ENCODE results near the gene TP53I13.

TP53I13 gene

DNA sequence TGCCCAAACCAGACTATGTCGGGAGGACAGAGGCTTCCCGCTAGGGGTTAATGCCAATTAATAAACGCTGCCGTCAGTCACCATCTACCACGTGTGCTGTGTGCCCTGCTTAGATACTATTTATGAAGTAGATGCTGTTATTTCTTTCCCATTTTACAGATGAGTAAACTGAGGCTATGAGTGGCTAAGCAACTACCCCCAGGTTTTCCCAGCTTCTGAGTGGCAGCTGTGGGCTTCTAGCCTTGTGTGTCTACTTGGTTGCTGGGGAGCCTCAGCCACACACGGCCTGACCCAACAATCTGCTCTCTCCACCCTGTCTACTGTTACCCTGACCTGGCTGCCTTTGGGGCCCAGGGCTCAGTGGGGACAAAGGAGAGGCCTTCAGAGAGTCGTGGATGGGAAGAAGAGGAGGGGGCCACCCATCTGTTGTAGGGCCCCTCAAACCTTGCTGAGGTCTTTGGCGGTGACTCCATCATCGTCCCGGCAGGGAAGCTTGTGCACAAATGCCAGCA, 13.8 kb downstream of the TP53I13 start:
- no peak for DNase-seq

DNA sequence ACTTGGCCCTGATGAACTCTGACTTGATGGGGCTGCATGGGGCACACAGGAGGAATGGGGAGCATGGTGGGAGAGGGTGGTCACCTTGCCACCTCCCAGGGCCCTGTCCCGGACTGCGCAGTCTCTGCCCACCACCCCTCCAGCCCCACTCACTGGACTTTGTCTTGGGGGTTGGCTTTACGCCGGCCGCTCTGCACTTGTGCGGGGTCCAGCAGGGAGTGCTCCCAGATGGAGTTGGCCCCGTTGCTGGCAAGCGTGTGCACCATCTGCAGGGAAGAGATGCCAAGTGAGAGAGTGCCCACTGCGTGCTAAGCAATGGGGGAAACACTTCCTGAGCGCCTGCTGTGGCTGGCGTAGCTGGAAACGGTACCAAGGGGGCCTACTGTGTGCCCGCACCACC, 14.3 kb downstream of the TP53I13 start:
- DNase-seq: no peak

GRCh38 chr17:29583324-29584248, 15.1 kb downstream of the TP53I13 start:
- no peak for DNase-seq

GRCh38 chr17:29584452-29585079, 16.1 kb downstream of the TP53I13 start:
- no peak for DNase-seq

DNA sequence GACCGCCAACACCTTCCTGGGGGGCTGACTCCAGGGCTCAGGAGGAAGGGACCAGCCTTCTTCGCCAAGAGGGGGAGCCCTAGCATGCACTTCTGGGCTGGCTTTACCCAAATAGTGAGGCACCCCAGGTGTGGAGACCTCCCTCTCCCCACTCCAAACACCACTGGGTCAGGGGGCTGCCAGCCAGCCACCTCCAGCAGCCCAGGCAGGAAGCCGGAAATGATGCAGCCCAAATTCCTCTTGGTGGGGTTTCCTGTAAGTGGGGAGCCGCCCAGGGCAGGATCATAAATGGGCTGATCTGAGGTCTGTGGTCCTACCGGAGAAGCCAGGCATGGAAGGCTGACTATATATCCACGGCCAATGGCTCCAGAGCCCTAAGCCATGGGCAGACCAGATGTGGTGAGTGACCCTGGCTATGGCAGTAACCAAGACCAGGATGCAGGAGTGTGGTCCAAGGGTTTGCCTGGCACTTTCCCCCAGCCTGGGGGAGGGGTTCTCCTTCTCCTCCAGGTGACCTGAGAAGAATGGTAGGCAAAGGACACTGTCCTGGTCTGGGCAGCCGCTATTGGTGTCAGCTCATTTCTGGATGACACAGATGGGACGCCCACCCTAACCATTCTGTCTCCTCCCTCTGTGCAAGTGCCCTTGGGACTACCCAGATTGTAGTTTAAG, 16.7 kb downstream of the TP53I13 start:
- no peak for DNase-seq

GRCh38 chr17:29586676-29587469, 18.4 kb downstream of the TP53I13 start:
- no peak for DNase-seq

DNA sequence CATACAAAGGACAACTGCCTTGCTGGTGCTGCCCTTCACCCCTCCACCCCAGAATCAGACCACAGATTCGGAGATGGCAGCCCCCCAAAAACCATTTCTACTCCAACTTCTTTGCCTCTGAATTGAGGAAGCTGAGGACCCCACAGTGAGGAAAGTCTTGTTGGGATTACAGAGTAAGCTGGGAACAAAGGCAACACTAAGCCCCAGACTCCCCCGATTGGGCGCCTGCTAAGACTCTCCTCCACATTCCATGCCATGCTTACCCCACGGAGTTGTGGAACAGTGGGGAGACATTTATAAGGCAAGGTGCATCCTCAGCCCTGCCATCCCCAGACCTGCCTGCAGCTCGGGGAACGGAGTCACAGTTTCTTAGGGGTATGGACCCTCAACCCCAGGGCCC, 19.1 kb downstream of the TP53I13 start:
- no peak for DNase-seq

- DNase-seq: no peak
Observed at GRCh38 chr17:29588017-29588561, 19.6 kb downstream of the TP53I13 start.

- no peak for DNase-seq
Observed at GRCh38 chr17:29588562-29589411, 20.3 kb downstream of the TP53I13 start.

DNA sequence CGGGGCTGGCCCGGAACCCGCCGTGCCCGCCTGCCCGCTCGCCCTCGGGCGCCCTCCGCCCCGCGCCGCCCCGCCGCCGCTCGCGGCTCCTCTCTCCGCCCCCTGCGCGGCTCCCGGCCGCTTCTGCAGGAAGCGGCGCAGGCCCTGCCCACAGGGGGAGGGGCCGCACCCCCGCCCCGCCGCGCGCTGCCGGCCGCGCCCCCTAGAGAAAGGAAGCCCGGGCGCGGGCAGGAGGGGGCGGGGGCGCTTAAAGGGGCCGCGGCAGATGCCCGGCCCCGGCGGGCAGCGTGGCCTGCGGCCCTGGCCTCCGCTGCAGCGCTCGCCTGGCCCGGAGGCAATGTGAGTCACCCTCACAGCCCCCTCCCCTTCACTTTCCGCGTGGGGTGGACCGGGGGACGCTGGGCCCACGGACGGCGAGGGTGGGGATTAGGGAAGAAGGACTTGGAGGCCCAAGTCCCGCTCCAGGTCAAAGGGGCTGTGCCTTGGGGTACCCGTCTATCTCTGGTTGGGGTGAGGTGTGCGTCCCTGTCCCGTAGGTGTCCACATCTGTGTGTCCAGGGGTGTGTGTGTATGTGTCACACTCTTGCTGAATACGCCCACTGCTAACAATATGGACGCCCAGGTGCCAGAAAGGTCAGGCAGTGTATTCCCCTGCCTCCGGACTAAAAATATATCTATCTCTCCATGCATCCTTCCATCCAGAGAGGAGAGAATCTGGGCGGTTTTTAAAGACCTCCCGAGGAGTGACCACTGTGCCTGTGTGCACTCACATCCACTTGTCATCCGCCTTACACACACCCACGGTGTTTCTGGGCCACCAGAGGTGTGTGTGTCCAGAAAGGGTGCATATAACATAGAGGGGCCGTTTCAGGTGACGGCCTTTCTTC, 21.3 kb downstream of the TP53I13 start, which contains the start of gene GIT1:
TSS of gene GIT1 (minus strand) at position 125 of the 887 bp plus-strand sequence. CDS start 270 bp downstream, outside the sequence.
- peak; percentile 72 for DNase-seq

DNA sequence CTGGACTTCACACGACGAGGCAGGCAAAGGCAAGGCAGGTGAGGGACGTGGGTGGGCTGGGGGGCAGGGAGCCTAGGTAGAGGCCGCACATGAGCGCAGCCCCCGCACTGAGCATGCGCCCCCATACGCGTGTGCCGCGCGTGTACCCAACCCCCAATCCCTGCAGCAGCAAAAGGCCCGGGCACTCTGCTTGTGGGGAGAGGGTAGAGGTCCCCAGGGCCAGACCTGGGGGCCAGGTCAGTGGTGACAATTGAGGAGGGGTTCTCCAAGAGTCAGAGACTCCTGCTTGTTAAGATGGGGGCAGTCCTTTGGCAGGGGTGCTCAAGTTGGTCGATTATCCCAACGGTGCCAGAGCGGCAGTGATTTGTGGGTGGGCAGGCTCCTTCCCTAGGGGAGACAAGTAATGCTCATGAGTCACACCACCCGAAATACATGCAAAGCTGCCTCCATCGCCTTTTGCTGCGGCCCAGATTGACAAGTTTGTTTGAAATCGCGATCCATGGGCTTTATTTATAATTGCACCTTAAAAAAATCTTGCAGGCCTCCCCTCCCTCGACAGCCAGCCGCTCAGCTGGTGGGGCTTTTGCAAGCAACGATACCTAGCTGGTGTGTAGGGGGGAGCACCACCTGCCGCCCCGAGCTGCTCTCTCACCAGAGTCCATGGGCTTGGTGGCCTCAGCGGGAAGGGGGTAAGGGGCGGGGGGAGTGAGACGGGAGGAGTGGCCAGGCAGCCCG, 22.1 kb downstream of the TP53I13 start:
- no peak for DNase-seq

DNA sequence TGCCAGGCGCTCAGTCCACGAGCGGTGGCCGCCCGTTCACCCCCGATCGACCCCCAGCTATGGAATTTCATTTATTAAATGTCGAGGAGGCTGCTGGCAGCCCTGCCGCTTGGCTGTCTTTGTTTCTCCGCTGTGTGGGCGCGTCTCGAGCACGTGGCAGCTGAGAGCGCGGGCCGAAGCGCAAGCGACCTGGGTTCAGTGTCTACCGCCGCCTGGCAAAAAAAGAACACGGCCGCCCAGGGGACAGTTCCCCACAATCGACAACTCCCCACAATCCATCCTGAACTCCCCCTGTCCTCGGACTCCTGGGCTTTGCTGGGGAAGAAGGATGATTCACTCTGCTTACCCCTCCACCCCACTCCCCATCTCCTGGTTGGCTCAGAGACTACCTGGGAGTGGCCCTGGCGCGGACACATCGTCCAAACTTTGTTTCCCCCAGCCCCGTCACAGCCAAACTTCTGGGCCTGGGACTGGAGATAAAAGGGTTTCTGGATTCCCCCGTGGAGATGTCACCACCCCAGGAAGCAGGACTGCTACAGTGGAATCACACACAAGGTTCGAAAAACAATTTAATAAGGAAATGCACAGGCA, 22.7 kb downstream of the TP53I13 start:
- peak; percentile 17 for DNase-seq

- DNase-seq: peak; percentile 87
Observed at GRCh38 chr17:29591737-29592608, 23.5 kb downstream of the TP53I13 start.

DNA sequence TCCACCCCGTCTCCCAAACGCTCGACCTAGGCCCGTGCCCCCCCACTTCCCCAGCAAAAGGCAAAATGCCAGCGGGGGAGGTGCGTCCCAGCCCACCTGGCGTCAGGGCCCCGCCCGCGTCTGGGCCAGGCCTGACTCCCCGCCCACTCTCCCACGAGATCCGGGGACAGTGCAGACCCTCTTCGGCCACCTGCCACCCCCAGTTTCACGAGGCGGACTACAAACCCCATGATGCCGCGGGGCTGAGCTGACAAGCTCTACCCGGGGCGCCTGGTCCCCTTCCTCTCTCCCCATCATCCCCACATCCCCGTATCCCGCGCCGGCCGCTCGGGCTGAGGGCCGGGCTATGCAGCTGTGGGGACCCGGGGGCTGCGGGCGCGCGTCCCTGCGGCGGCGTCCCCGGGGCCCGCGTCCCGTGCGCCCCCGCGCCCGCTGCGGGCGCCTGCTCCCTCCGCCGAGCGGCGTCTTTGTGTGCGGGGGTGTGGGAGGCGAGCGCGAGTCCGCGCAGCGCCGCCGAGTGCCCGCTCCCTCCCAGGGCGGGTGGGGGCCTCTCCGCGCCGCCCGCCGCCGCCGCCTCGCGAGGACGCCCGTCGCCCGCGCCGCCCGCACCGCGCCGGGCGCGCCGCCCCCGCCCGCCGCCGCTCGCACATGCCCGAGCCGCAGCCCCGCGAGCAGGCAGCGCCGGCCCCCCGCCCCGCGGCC, 24.5 kb downstream of the TP53I13 start, which contains the start of gene ANKRD13B:
TSS of gene ANKRD13B (plus strand) at position 283 of the 702 bp plus-strand sequence. CDS start 490 bp downstream, outside the sequence.
- peak; percentile 43 for DNase-seq

- DNase-seq: no peak
Observed at GRCh38 chr17:29593591-29594518, 25.4 kb downstream of the TP53I13 start.
